Activated T-cell treated with anti-CD3 and anti-CD28 coated beads, Interleukin-2, amount 50 U/mL, for 4 hours (primary cell): Measurements from ENCODE around the gene MICALL1. TPM values are rescaled to one million over a fixed set of nuclear protein-coding genes. Genes with fewer than 3 reads are reported as not detected.

Source experiments
- ATAC-seq, 2 donors: fragments of 200-7000 bp; cut with Tn5 transposase; one replicate each; pipeline ENCODE4 v1.10.0; 2021
- DNase-seq: peaks from one replicate; pipeline ENCODE4 v3.0.0-alpha.2; 2020
- H3K27me3 Mint-ChIP-seq: one replicate; pipeline ENCODE4 v1.8.0; 2021; ENCODE audit warnings: low read depth, mixed read lengths
- H3K36me3 Mint-ChIP-seq: one replicate; pipeline ENCODE4 v1.8.0; 2022; ENCODE audit warnings: mixed read lengths; ENCODE audit not compliant: insufficient read depth
- H3K4me1 Mint-ChIP-seq: one replicate; pipeline ENCODE4 v1.8.0; 2021; ENCODE audit warnings: low read depth, mixed read lengths
- H3K4me3 Mint-ChIP-seq: one replicate; pipeline ENCODE4 v1.8.0; 2021; ENCODE audit warnings: mild to moderate bottlenecking, moderate library complexity, mixed read lengths
- H3K9me3 Mint-ChIP-seq: one replicate; pipeline ENCODE4 v1.8.0; 2021; ENCODE audit warnings: mixed read lengths
- total RNA-seq, 3 donors: library from RNA; stranded (reverse); gene quantifications; one replicate each; pipeline ENCODE4 v1.2.1, GENCODE V29; 2021

MICALL1 gene
- total RNA-seq, 3 donors from 2014 or later, result 16.0 to 16.2 (median 16.0) TPM

DNA sequence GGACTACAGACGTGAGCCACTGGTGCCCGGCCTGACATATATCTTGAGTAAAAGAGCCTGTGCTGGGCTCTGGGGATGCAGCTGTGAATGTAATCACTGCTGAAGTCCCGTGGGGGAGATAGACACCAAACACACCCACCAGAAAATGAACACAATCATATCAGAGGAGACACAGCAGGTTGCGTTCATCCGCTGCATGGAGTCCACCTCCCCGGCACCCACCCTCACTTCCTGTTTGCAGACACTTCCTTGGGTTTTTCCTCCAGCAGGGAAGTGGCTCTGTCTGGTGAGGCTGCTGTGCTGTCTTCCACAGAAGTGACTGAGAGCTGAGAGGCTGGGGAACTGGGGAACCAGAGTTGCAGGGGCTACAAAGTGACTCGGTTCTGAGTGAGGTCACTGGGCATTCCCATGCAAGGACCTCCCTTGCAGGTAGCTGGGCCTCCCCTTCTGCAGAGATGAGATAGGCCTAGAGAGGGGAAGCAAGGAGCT lies 7.2 kb downstream of the MICALL1 start:
- DNase-seq (no peak), ATAC-seq (peak in 1 of 2 donors; percentile 26)
- no peaks in the 10 kb centered on the region for H3K27me3 Mint-ChIP-seq
- H3K4me1 Mint-ChIP-seq, result peaks cover 12% of the 10 kb centered on the region
- peaks cover 5% of the 10 kb centered on the region for H3K36me3 Mint-ChIP-seq
- H3K9me3 Mint-ChIP-seq, result no peaks in the 10 kb centered on the region
- H3K4me3 Mint-ChIP-seq, result no peak overlapping the region

DNA sequence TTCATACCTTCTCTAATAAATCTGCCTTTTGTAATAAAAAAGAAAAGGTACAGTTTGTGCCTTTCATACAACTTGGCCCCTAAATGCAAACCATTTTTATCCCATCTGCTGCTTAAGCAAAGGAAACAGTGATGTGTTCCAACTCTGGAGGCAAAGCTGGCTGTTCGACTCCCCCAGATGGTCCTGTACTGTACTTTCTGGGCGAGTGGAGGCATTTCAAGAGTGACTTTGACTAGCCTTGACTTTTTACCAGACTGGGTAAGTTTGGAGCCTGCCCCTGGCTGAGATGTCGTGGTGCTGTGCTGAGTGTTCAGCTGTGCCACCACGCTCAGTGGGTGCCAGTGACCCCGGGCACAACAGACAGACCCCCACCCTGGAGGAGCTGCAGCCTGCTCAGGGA lies 10.2 kb downstream of the MICALL1 start:
- peaks cover 5% of the 10 kb centered on the region for H3K36me3 Mint-ChIP-seq
- ATAC-seq, result no peak
- peaks cover 8% of the 10 kb centered on the region for H3K4me1 Mint-ChIP-seq

DNA sequence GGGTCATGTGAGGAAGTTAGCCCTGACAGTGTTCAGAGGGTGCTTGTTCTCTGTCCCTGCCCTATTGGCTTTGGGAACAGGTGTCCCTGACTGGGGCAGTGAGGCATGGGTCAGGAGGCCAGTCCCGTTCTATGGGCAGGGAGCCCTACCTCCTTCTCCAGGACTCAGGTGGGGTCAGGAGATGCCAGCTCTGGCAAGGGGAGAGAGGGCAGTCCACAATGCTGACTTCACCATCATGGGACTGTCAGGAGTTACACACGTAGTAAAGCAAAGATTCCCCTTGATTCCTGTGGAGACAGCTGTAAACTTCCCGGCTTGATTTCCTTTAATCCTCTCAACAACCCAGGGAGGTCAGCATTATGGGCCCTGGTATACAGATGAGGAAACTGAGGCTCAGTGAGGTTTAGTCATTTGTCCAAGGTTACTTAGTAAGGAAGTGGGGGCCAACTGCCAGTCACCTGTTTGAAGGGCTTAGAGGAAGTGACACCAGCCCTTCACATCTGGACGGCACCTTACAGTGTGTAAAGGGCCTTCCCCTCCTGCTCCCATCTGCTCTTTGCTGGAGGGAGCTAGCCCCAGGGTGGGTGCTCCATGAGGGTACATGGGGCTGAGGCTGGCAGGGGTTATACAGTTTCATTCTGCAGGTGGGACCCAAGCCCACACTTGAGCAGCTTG lies 11.9 kb downstream of the MICALL1 start:
- no peak for ATAC-seq
- Mint-ChIP-seq H3K36me3 (peaks cover 5% of the 10 kb centered on the region), H3K4me1 (peaks cover 5% of the 10 kb centered on the region), H3K4me3 (no peak overlapping the region), H3K27me3 (no peaks in the 10 kb centered on the region), H3K9me3 (no peaks in the 10 kb centered on the region)
- no peak for DNase-seq

More for the DNA sequence above, 10.2 kb downstream of the MICALL1 start:
- Mint-ChIP-seq H3K27me3 (no peaks in the 10 kb centered on the region), H3K4me3 (no peak overlapping the region), H3K9me3 (no peaks in the 10 kb centered on the region)
- DNase-seq, result no peak

DNA sequence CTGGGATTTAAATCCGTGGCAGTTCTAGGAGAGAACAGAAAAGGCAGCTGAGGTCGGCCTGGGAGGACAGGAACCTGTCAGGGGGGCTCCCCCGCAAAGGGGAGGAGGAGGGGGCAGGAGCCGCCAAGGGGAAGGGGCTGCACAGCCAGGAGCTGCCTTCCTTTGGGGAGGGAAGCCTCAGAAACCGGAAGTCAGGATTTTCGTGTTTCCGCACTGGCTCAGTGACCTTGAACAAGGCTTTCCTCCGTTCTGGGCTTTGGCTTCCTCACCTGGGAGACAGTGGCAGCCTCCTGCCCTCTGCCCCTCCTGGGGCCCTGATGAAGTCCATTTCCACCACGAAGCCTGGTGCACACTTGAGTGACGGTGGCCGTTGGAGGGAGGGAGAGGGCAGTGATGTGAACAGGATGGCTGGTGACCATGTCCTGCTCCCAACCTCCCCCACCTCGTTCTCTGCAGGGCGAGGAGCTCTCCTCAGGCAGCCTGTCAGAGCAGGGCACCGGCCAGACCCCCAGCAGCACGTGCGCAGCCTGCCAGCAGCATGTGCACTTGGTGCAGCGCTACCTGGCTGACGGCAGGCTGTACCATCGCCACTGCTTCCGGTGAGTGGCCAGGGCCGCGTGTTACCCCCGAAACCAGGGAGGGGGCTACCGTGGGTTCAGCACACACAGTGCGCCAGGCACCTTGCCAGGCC lies 12.6 kb downstream of the MICALL1 start:
- no peak for DNase-seq
- Mint-ChIP-seq H3K27me3 (no peaks in the 10 kb centered on the region), H3K9me3 (no peaks in the 10 kb centered on the region), H3K4me3 (no peak overlapping the region), H3K36me3 (peaks cover 5% of the 10 kb centered on the region), H3K4me1 (peaks cover 5% of the 10 kb centered on the region)
- no peak for ATAC-seq

DNA sequence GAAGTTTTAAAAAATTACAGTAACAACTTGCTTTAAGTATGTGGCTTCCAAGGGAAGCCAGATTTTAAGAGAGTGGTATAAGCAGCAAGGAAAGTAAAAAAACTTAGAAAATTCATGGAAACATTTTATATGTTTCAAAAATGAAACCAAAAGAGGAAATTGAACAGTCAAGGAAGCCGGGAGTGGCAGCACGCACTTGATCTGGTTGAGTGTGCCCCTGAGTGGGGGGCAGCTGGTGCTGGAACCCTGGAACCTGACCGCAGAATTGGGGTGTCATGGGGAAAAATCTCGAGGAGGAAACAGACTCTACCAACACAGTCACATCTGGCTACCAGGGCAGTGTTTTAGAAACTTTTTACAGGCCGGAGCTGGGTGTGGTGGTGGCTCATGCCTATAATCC lies 14.0 kb downstream of the MICALL1 start:
- H3K4me1 Mint-ChIP-seq, result peaks cover 5% of the 10 kb centered on the region
- H3K4me3 Mint-ChIP-seq, result peak overlapping the region; percentile 53
- DNase-seq (no peak), ATAC-seq (no peak)
- H3K36me3 Mint-ChIP-seq, result peaks cover 5% of the 10 kb centered on the region
- H3K9me3 Mint-ChIP-seq, result no peaks in the 10 kb centered on the region
- no peaks in the 10 kb centered on the region for H3K27me3 Mint-ChIP-seq

DNA sequence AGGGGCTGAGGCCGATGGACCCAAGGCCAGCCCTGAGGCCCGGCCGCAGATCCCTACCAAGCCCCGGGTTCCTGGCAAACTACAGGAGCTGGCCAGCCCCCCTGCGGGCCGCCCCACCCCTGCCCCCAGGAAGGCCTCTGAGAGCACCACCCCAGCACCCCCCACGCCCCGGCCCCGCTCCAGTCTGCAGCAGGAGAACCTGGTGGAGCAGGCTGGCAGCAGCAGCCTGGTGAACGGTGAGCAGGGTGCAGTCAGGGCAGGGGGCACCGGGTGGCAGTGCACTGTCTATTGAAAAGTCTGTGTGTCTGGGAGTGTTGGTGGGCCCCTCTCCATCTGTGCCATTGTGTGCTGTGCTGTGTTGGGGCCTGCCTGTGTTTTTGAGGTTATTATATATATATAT lies 16.1 kb downstream of the MICALL1 start:
- ATAC-seq, result no peak
- no peaks in the 10 kb centered on the region for H3K27me3 Mint-ChIP-seq
- no peaks in the 10 kb centered on the region for H3K9me3 Mint-ChIP-seq
- H3K4me1 Mint-ChIP-seq, result peaks cover 5% of the 10 kb centered on the region
- peaks cover 3% of the 10 kb centered on the region for H3K36me3 Mint-ChIP-seq
- no peak for DNase-seq
- H3K4me3 Mint-ChIP-seq, result no peak overlapping the region

DNA sequence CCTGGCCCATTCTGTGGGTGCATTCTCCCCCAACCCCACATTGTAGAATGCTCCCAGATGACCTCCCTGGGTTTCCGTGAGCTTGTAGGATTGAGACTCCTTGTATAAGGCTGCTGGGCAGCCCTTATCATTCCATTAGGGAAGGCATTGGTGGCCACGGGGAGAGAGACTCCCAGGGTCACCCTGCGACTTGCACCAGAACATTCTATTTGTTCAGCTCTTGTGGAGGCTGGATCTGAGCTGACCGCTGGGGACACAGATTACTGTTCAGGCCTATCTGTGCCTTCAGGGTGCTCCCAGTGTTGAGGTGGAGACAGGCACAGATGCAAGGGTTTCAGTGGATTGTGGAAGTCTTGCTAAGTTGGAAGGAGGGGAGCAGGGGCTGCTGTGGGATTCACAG lies 17.8 kb downstream of the MICALL1 start:
- H3K9me3 Mint-ChIP-seq, result no peaks in the 10 kb centered on the region
- no peaks in the 10 kb centered on the region for H3K27me3 Mint-ChIP-seq
- ATAC-seq (no peak), DNase-seq (no peak)
- H3K4me3 Mint-ChIP-seq, result no peak overlapping the region
- H3K36me3 Mint-ChIP-seq, result peaks cover 3% of the 10 kb centered on the region
- peaks cover 5% of the 10 kb centered on the region for H3K4me1 Mint-ChIP-seq

DNA sequence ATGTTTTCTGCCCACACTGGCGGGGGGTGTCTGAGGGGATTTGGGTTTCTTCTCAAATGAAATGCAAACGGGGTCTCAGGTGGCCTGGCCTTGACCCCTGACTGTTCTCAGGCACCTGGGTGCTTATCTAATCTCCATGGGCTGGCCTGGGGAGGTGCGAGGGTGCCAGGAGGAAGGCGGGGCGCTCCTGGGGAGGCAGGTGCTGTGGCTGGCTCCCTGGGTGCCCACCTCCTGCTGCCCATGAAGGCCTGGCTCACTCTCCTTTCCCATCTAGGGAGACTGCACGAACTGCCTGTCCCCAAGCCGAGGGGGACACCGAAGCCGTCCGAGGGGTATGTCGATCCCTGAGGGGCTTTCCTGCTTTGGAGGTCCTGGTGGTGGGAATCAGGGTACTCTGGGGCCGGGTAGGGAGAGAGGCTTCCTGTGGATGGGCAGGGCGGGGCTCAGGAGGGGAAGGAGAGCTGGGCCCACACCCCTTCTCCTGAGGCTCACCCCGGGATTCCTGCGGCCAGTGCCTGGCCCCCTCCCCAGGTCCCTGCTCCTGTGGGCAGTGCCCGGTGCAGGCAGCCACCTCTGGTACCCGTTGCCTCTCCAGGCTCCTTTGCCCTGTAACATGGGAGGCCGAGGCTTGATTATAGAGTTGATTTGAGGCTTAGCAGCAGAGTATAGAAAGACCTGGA lies 18.4 kb downstream of the MICALL1 start:
- no peak overlapping the region for H3K4me3 Mint-ChIP-seq
- peaks cover 3% of the 10 kb centered on the region for H3K36me3 Mint-ChIP-seq
- DNase-seq (no peak), ATAC-seq (no peak)
- no peaks in the 10 kb centered on the region for H3K9me3 Mint-ChIP-seq
- H3K4me1 Mint-ChIP-seq, result peaks cover 5% of the 10 kb centered on the region
- no peaks in the 10 kb centered on the region for H3K27me3 Mint-ChIP-seq

DNA sequence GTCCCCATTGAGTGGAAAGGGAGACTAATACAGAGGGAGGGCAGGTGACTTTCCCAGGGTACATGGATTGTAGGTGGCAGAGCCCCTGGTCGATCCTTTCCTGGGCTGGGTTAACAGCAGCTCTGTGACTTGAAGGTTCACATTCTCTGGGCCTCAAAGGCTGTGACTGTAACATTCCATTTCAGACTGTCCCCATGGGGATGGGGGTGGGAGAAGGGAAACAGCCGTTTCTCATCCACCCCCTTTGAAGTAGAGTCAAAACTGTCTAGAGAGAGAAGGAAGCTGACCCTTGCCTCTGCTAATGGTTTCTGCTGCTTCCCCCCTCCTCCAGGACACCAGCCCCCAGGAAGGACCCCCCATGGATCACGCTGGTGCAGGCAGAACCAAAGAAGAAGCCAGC lies 19.2 kb downstream of the MICALL1 start:
- H3K27me3 Mint-ChIP-seq, result no peaks in the 10 kb centered on the region
- DNase-seq (no peak), ATAC-seq (no peak)
- peaks cover 3% of the 10 kb centered on the region for H3K36me3 Mint-ChIP-seq
- H3K4me3 Mint-ChIP-seq, result no peak overlapping the region
- peaks cover under 1% of the 10 kb centered on the region for H3K4me1 Mint-ChIP-seq
- no peaks in the 10 kb centered on the region for H3K9me3 Mint-ChIP-seq

DNA sequence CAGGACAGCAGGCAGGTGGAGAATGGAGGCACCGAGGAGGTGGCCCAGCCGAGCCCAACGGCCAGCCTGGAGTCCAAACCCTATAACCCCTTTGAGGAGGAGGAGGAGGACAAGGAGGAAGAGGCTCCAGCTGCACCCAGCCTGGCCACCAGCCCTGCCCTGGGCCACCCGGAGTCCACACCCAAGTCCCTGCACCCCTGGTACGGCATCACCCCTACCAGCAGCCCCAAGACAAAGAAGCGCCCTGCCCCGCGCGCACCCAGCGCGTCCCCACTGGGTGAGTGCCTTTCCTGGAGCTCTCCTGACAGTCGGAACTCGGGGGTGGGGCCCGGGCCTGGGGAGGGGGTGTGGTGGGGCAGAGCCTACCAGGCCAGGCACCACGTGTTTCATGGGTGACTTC lies 19.7 kb downstream of the MICALL1 start:
- H3K4me3 Mint-ChIP-seq, result no peak overlapping the region
- no peaks in the 10 kb centered on the region for H3K4me1 Mint-ChIP-seq
- DNase-seq (no peak), ATAC-seq (no peak)
- H3K36me3 Mint-ChIP-seq, result peaks cover 3% of the 10 kb centered on the region
- no peaks in the 10 kb centered on the region for H3K27me3 Mint-ChIP-seq
- no peaks in the 10 kb centered on the region for H3K9me3 Mint-ChIP-seq

DNA sequence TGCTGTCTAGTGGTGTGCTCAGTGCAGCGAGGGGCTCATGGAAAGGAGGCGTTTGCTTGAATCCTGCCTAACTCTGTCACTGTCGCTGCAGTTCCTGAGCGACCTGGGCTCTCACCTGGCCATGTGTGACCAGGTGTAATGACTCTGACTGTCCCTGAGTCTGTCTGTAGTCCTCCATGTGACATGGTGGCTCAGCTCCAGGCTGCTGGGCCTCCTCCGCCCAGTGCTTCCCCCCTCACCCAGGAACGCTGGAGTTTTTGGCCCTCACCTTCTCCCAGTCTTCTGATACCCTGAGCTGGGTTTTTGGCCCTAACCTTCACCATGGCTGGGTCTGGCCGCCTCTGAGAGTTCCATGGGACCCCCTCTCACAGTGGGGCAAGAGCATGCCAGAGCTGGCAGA lies 20.3 kb downstream of the MICALL1 start:
- DNase-seq (no peak), ATAC-seq (no peak)
- no peaks in the 10 kb centered on the region for H3K4me1 Mint-ChIP-seq
- H3K4me3 Mint-ChIP-seq, result no peak overlapping the region
- H3K27me3 Mint-ChIP-seq, result no peaks in the 10 kb centered on the region
- H3K36me3 Mint-ChIP-seq, result peaks cover 3% of the 10 kb centered on the region
- no peaks in the 10 kb centered on the region for H3K9me3 Mint-ChIP-seq

DNA sequence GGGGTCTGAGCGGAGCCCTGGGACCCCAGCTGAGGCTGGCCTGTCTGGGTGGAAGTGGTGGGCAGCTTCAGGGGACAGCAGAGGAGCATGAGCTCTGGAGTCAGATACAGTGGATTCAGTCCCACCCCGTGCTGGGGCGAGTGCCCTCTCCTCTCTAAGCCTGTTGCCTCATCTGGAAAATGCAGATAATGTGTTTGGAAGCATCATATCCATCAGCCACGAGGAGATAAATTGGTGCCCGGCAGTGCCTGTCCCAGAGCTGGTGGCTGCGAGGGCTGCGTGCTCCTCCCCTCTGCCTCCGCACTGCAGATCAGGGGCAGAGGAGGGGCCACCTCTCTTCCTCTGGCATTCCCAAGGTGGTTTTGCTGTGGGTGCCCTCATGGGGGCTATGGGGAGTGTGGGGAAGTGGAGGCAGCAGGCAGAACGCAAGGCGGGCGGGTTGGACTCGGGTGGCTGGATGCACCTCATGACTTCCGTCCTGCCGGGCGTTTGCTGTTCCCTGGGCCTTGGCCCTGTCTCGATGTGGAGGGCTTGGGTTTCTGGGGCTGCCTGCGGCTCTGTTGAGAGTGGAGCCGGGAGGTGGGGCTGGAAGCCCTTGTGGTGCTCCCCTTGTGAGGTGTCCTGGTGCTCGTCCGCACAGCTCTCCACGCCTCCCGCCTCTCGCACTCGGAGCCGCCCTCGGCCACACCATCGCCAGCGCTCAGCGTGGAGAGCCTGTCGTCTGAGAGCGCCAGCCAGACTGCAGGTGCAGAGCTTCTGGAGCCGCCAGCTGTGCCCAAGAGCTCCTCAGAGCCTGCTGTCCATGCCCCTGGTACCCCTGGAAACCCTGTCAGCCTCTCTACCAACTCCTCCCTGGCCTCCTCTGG lies 20.9 kb downstream of the MICALL1 start:
- Mint-ChIP-seq H3K4me3 (no peak overlapping the region), H3K36me3 (peaks cover 3% of the 10 kb centered on the region), H3K27me3 (no peaks in the 10 kb centered on the region), H3K4me1 (no peaks in the 10 kb centered on the region), H3K9me3 (no peaks in the 10 kb centered on the region)
- ATAC-seq (no peak), DNase-seq (no peak)

DNA sequence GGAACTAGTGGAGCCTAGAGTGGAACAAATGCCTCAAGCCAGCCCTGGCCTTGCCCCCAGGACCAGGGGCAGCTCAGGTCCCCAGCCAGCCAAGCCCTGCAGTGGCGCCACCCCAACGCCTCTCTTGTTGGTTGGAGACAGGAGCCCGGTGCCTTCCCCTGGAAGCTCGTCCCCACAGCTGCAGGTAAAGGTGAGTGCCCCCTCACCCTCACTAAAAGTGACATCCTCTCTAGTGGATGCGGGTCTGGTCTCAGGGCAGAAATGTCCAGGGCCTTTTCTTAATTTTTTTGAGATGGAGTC lies 21.5 kb downstream of the MICALL1 start:
- no peaks in the 10 kb centered on the region for H3K4me1 Mint-ChIP-seq
- no peaks in the 10 kb centered on the region for H3K27me3 Mint-ChIP-seq
- H3K4me3 Mint-ChIP-seq, result no peak overlapping the region
- no peaks in the 10 kb centered on the region for H3K9me3 Mint-ChIP-seq
- H3K36me3 Mint-ChIP-seq, result peaks cover 3% of the 10 kb centered on the region
- no peak for ATAC-seq
- no peak for DNase-seq

DNA sequence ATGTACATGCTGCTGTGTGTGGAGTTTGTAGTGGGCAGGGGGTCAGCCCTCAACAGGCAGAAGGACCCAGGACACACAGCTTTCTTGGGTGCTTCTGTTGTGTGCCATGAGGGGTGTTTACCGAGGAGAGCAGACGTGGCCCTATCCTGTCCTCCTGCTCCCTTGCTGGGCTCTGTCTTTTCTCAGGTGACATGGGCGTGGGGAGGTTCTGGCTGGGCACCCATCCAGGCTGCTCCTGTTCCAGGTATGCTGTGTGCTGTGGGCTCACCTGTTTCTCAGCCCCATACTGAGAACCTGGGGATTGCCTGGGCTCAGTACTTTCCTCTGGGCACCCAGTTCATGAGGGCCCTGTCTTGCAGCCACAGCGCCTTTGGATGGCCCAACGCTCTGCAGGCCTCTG lies 23.3 kb downstream of the MICALL1 start:
- peaks cover 5% of the 10 kb centered on the region for H3K36me3 Mint-ChIP-seq
- no peaks in the 10 kb centered on the region for H3K27me3 Mint-ChIP-seq
- DNase-seq (no peak), ATAC-seq (no peak)
- no peak overlapping the region for H3K4me3 Mint-ChIP-seq
- peaks cover 8% of the 10 kb centered on the region for H3K4me1 Mint-ChIP-seq
- H3K9me3 Mint-ChIP-seq, result no peaks in the 10 kb centered on the region
